ENCODE results near the gene PCBD1. TPM values are rescaled to one million over a fixed set of nuclear protein-coding genes. Genes with fewer than 3 reads are reported as not detected.

PCBD1 gene
- total and polyA plus RNA-seq, 2 experiments from 2014 or later, result 33.3 to 78.5 TPM

DNA sequence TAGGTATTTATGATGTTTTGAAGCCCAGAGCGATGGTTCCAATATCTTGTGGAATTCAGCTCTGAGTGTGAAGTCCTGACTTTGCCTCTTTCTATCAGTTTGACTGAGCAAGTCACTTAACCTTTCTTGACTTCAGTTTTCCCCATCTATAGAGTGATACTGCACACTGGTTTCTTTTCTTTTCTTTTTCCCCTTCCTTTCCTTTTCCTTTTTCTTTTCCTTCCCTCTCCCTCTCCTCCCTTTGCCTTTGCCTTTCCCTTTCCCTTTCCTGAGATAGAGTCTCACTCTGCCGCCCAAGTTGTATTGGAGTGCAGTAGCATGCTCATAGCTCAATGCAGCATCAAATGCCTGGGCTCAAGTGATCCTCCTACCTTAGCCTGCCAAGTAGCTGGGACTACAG is 52.0 kb downstream of the PCBD1 start (continued):
- TF ChIP-seq, protein P1, sequence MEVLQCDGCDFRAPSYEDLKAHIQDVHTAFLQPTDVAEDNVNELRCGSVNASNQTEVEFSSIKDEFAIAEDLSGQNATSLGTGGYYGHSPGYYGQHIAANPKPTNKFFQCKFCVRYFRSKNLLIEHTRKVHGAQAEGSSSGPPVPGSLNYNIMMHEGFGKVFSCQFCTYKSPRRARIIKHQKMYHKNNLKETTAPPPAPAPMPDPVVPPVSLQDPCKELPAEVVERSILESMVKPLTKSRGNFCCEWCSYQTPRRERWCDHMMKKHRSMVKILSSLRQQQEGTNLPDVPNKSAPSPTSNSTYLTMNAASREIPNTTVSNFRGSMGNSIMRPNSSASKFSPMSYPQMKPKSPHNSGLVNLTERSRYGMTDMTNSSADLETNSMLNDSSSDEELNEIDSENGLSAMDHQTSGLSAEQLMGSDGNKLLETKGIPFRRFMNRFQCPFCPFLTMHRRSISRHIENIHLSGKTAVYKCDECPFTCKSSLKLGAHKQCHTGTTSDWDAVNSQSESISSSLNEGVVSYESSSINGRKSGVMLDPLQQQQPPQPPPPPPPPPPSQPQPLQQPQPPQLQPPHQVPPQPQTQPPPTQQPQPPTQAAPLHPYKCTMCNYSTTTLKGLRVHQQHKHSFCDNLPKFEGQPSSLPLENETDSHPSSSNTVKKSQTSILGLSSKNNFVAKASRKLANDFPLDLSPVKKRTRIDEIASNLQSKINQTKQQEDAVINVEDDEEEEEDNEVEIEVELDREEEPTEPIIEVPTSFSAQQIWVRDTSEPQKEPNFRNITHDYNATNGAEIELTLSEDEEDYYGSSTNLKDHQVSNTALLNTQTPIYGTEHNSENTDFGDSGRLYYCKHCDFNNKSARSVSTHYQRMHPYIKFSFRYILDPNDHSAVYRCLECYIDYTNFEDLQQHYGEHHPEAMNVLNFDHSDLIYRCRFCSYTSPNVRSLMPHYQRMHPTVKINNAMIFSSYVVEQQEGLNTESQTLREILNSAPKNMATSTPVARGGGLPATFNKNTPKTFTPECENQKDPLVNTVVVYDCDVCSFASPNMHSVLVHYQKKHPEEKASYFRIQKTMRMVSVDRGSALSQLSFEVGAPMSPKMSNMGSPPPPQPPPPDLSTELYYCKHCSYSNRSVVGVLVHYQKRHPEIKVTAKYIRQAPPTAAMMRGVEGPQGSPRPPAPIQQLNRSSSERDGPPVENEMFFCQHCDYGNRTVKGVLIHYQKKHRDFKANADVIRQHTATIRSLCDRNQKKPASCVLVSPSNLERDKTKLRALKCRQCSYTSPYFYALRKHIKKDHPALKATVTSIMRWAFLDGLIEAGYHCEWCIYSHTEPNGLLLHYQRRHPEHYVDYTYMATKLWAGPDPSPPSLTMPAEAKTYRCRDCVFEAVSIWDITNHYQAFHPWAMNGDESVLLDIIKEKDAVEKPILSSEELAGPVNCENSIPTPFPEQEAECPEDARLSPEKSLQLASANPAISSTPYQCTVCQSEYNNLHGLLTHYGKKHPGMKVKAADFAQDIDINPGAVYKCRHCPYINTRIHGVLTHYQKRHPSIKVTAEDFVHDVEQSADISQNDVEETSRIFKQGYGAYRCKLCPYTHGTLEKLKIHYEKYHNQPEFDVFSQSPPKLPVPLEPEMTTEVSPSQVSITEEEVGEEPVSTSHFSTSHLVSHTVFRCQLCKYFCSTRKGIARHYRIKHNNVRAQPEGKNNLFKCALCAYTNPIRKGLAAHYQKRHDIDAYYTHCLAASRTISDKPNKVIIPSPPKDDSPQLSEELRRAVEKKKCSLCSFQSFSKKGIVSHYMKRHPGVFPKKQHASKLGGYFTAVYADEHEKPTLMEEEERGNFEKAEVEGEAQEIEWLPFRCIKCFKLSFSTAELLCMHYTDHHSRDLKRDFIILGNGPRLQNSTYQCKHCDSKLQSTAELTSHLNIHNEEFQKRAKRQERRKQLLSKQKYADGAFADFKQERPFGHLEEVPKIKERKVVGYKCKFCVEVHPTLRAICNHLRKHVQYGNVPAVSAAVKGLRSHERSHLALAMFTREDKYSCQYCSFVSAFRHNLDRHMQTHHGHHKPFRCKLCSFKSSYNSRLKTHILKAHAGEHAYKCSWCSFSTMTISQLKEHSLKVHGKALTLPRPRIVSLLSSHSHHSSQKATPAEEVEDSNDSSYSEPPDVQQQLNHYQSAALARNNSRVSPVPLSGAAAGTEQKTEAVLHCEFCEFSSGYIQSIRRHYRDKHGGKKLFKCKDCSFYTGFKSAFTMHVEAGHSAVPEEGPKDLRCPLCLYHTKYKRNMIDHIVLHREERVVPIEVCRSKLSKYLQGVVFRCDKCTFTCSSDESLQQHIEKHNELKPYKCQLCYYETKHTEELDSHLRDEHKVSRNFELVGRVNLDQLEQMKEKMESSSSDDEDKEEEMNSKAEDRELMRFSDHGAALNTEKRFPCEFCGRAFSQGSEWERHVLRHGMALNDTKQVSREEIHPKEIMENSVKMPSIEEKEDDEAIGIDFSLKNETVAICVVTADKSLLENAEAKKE (CRISPR knock-in tag; IDR thresholded peaks at IDR 0.05), result no peak
- TF ChIP-seq NANOG (IDR thresholded peaks at IDR 0.05; ENCODE audit: borderline replicate concordance), result no peak
- TF ChIP-seq, protein P2, sequence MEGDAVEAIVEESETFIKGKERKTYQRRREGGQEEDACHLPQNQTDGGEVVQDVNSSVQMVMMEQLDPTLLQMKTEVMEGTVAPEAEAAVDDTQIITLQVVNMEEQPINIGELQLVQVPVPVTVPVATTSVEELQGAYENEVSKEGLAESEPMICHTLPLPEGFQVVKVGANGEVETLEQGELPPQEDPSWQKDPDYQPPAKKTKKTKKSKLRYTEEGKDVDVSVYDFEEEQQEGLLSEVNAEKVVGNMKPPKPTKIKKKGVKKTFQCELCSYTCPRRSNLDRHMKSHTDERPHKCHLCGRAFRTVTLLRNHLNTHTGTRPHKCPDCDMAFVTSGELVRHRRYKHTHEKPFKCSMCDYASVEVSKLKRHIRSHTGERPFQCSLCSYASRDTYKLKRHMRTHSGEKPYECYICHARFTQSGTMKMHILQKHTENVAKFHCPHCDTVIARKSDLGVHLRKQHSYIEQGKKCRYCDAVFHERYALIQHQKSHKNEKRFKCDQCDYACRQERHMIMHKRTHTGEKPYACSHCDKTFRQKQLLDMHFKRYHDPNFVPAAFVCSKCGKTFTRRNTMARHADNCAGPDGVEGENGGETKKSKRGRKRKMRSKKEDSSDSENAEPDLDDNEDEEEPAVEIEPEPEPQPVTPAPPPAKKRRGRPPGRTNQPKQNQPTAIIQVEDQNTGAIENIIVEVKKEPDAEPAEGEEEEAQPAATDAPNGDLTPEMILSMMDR (conservative IDR thresholded peaks at IDR 0.05; ENCODE audit: low read depth in 2 of 2), result no peak
- TF ChIP-seq ZNF114 (CRISPR knock-in tag; IDR thresholded peaks at IDR 0.05), result no peak
- TF ChIP-seq EZH2 (IDR thresholded peaks at IDR 0.05; ENCODE audit: low read depth, unreplicated experiment), result no peak
- TF ChIP-seq STAT1 (IDR thresholded peaks at IDR 0.05; ENCODE audit: unreplicated experiment), result no peak

DNA sequence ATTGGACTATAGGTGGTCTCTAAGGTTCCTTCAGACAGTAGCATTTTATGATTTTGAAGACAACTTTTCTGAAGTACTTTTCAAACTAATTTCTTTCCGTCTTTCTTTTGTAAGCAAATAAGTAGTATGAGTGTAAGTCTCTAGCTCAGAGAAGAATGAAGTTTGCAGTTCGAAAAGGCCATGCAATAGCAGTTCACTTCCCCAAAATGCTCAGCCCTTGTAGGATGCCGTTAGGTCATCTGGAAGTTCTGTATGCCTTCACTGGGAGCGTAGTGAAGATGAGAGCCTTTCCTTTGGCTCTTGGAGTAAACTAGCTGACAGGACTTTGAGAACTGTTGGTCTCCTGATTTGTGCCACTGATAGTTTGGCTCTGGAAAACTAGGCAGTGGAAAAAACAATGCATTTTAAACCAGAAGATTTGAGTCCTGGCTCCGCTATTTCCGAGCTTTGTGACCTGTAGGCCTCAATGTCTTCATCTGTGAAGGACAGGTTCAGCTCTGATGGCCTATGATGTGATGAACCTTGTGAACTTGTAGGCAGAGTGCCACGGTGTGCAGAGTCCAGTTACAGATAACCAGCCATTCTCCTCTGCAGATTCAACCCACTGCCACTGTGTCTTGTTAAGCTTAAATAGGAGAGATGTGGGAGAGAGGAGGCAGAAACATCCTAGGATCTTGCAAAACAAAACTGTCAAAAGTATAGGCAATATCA is 53.8 kb downstream of the PCBD1 start:
- H3K79me2 ChIP-seq (replicated peaks; ENCODE audit: insufficient read depth), result peaks cover 95% of the 10 kb centered on the region
- peaks cover 6% of the 10 kb centered on the region; the same call in 1 of the 2 replicates for H3K36me3 ChIP-seq (ENCODE audit: insufficient read depth)
- H3K4me2 ChIP-seq, result no peak overlapping the region
- no peak overlapping the region for H3K27ac Mint-ChIP-seq
- H3K4me1 Mint-ChIP-seq, result no peaks in the 10 kb centered on the region; the same call in 2 of the 3 replicates
- H3K4me3 ChIP-seq, result no peak overlapping the region
- H3F3A ChIP-seq (replicated peaks; ENCODE audit: low read depth), result no peaks in the 10 kb centered on the region
- no peak overlapping the region for H2AFZ ChIP-seq
- peaks cover 26% of the 10 kb centered on the region for H3K36me3 Mint-ChIP-seq (ENCODE audit: low read depth)
- no peaks in the 10 kb centered on the region for H3K27me3 ChIP-seq (ENCODE audit: insufficient read depth)
- H4K20me1 ChIP-seq (replicated peaks; ENCODE audit: insufficient read depth), result peaks cover 23% of the 10 kb centered on the region; the same call in 1 of the 2 replicates
- no peaks in the 10 kb centered on the region for H3K4me1 ChIP-seq (ENCODE audit: insufficient read depth)
- H3K9me3 Mint-ChIP-seq, result no peaks in the 10 kb centered on the region; the same call in 2 of the 3 replicates
- no peak overlapping the region for H3K4me3 Mint-ChIP-seq
- no peaks in the 10 kb centered on the region for H3K9me2 ChIP-seq (ENCODE audit: insufficient read depth)
- ATAC-seq (no peak), DNase-seq (ENCODE audit: low spot score) (no peak)
- H3K27ac ChIP-seq (ENCODE audit: low read depth), result no peak overlapping the region
- H3K27me3 Mint-ChIP-seq (ENCODE audit: insufficient read depth, low read depth, poor library complexity), result no peaks in the 10 kb centered on the region
- no peak for TF ChIP-seq POLR2AphosphoS5 (IDR thresholded peaks at IDR 0.05; ENCODE audit: low read depth)
- TF ChIP-seq JUNB (IDR thresholded peaks at IDR 0.05; ENCODE audit: unreplicated experiment), result no peak
- no peak for TF ChIP-seq STAT1 (IDR thresholded peaks at IDR 0.05; ENCODE audit: unreplicated experiment)
- no peak for TF ChIP-seq EZH2 (IDR thresholded peaks at IDR 0.05; ENCODE audit: low read depth, unreplicated experiment)
- TF ChIP-seq CREB1 (CRISPR knock-in tag; IDR thresholded peaks at IDR 0.05; ENCODE audit: low read depth), result no peak
- TF ChIP-seq ZNF331 (CRISPR knock-in tag; IDR thresholded peaks at IDR 0.05; ENCODE audit: low read depth), result no peak
- TF ChIP-seq, protein P3, sequence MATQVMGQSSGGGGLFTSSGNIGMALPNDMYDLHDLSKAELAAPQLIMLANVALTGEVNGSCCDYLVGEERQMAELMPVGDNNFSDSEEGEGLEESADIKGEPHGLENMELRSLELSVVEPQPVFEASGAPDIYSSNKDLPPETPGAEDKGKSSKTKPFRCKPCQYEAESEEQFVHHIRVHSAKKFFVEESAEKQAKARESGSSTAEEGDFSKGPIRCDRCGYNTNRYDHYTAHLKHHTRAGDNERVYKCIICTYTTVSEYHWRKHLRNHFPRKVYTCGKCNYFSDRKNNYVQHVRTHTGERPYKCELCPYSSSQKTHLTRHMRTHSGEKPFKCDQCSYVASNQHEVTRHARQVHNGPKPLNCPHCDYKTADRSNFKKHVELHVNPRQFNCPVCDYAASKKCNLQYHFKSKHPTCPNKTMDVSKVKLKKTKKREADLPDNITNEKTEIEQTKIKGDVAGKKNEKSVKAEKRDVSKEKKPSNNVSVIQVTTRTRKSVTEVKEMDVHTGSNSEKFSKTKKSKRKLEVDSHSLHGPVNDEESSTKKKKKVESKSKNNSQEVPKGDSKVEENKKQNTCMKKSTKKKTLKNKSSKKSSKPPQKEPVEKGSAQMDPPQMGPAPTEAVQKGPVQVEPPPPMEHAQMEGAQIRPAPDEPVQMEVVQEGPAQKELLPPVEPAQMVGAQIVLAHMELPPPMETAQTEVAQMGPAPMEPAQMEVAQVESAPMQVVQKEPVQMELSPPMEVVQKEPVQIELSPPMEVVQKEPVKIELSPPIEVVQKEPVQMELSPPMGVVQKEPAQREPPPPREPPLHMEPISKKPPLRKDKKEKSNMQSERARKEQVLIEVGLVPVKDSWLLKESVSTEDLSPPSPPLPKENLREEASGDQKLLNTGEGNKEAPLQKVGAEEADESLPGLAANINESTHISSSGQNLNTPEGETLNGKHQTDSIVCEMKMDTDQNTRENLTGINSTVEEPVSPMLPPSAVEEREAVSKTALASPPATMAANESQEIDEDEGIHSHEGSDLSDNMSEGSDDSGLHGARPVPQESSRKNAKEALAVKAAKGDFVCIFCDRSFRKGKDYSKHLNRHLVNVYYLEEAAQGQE (IDR thresholded peaks at IDR 0.05; ENCODE audit: unreplicated experiment), result no peak

Measured in GM23338 (cell line).